HepG2 (cell line): ENCODE measurements around the gene GABARAPL2. TPM values are rescaled to one million over a fixed set of nuclear protein-coding genes. Genes with fewer than 3 reads are reported as not detected.
A peak's percentile ranks its signal among the peaks of the same experiment; 100 is the strongest.

ENCODE experiments used
- FOXJ3 ChIP-seq: sonication (generic); formaldehyde crosslinking; IDR thresholded peaks from 2 replicates; pipeline ENCODE4 v1.4.0; 2020; ENCODE audit warnings: missing genetic modification reagents, mild to moderate bottlenecking, borderline replicate concordance
- HIVEP1 ChIP-seq: sonication (generic); formaldehyde crosslinking; IDR thresholded peaks from 2 replicates; pipeline ENCODE4 v1.4.0; 2020; ENCODE audit warnings: mild to moderate bottlenecking, missing genetic modification reagents
- IKZF4 ChIP-seq: sonication (generic); formaldehyde crosslinking; IDR thresholded peaks from 2 replicates; pipeline ENCODE4 v1.5.1; 2020; ENCODE audit warnings: borderline replicate concordance, mild to moderate bottlenecking, low read depth, missing genetic modification reagents; ENCODE audit errors: not compliant biosample characterization
- KMT2A ChIP-seq: sonication (generic); formaldehyde crosslinking; IDR thresholded peaks from 2 replicates; pipeline ENCODE4 v1.4.0; 2020; ENCODE audit warnings: missing genetic modification reagents
- PITX1 ChIP-seq: sonication (generic); formaldehyde crosslinking; IDR thresholded peaks from 2 replicates; pipeline ENCODE4 v1.5.1; 2020; ENCODE audit warnings: mild to moderate bottlenecking, missing genetic modification reagents
- ZNF12 ChIP-seq: sonication (generic); formaldehyde crosslinking; IDR thresholded peaks from 2 replicates; pipeline ENCODE4 v1.5.0; 2020; ENCODE audit warnings: missing genetic modification reagents
- ZNF615 ChIP-seq: sonication (generic); formaldehyde crosslinking; IDR thresholded peaks from 2 replicates; pipeline ENCODE4 v1.5.0; 2020; ENCODE audit warnings: mild to moderate bottlenecking, missing genetic modification reagents, borderline replicate concordance
- ZNF773 ChIP-seq: sonication (generic); formaldehyde crosslinking; IDR thresholded peaks from 2 replicates; pipeline ENCODE4 v1.4.0; 2020; ENCODE audit warnings: missing genetic modification reagents, borderline replicate concordance
- ZNF839 ChIP-seq: sonication (generic); formaldehyde crosslinking; IDR thresholded peaks from 2 replicates; pipeline ENCODE4 v1.4.0; 2020; ENCODE audit warnings: missing genetic modification reagents, mild to moderate bottlenecking, borderline replicate concordance
- ZSCAN20 ChIP-seq: sonication (generic); formaldehyde crosslinking; IDR thresholded peaks from 2 replicates; pipeline ENCODE4 v1.4.0; 2020; ENCODE audit warnings: missing genetic modification reagents, mild to moderate bottlenecking, borderline replicate concordance
- polyA plus RNA-seq, 8 experiments: library from polyadenylated mRNA; depleted of rRNA in 3 of 8; stranded (reverse) in 7 of 8; unstranded in 1 of 8; fragments of >200 nt; fragmentation: Illumina TruSeq in 4 of 8; extraction: Trizol in 4 of 8; gene quantifications; 2 replicates each; pipeline versions ENCODE4 v1.2.1 to v1.2.3, GENCODE V29; 2011 to 2016; ENCODE audit warnings: low read depth in 4 of 8, missing spikeins in 1 of 8, mixed read lengths in 1 of 8; ENCODE audit not compliant: insufficient read depth in 1 of 8
- total RNA-seq, 5 experiments: library from RNA; depleted of rRNA; stranded (reverse); fragments of >200 nt; fragmentation: Illumina TruSeq; extraction: Trizol; gene quantifications; 2 replicates each; pipeline ENCODE4 v1.2.3, GENCODE V29; 2016; ENCODE audit warnings: low read depth in 1 of 5
- TF ChIP-seq, protein P1 (sequence below), 2 experiments: IDR thresholded peaks; 2 replicates each; pipeline ENCODE4 v1.6.1; 2011 to 2012; ENCODE audit warnings: low read length in 2 of 2, borderline replicate concordance in 1 of 2, low read depth in 1 of 2, mild to moderate bottlenecking in 1 of 2, moderate library complexity in 1 of 2
- TF ChIP-seq, protein P2 (sequence below): fragments of 450-650 bp; IDR thresholded peaks from 2 replicates; pipeline ENCODE4 v1.6.1; 2017
- TF ChIP-seq, protein P3 (sequence below): sonication (generic); formaldehyde crosslinking; IDR thresholded peaks from 2 replicates; pipeline ENCODE4 v1.9.0; 2021; ENCODE audit warnings: missing genetic modification reagents, borderline replicate concordance
- TF ChIP-seq, protein P4 (sequence below): sonication (generic); formaldehyde crosslinking; IDR thresholded peaks from 2 replicates; pipeline ENCODE4 v1.4.0; 2020; ENCODE audit warnings: mild to moderate bottlenecking, missing genetic modification reagents, borderline replicate concordance
- TF ChIP-seq, protein P5 (sequence below): sonication (generic); formaldehyde crosslinking; IDR thresholded peaks from 2 replicates; pipeline ENCODE4 v1.5.0; 2020; ENCODE audit warnings: missing genetic modification reagents, mild to moderate bottlenecking, borderline replicate concordance

GABARAPL2 gene
- total and polyA plus RNA-seq, 2 of the 13 experiments (the other 11 are each of a cell fraction or from before 2014, with no cell fraction given): 76.4 to 83.0 TPM

DNA sequence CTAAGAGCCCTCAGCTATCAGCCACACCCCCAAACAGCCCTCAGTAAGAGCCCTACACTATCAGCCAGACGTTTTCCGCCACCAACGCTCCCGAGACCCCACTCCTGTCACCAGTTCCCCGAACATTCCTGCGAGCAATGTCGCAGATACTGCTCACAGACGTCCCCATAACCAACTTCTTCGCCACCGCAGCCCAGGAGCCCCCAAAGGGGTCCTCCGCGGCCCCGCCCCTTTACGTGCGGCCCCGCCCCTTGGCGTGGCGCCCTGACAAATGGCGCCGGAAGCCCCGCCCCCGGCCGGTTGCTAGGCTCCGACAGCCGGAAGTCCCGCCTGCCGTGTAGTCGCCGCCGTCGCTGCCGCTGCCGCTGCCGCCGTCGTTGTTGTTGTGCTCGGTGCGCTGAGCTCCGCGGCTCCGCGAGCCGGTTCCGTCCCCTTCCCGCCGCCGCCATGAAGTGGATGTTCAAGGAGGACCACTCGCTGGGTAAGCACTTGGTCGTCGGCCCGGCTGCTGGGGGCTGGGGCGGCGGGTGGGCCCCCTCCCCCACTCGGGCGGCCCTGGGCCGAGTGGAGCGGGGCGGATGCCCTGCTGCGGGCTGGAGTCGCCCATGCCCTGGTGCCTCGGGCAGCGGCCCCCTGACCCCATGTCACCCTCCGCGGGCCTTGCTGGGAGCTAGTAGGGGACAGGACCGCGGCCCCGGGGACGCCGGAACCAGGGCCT, at the start of gene GABARAPL2 (continued):
- TF ChIP-seq, protein P1, sequence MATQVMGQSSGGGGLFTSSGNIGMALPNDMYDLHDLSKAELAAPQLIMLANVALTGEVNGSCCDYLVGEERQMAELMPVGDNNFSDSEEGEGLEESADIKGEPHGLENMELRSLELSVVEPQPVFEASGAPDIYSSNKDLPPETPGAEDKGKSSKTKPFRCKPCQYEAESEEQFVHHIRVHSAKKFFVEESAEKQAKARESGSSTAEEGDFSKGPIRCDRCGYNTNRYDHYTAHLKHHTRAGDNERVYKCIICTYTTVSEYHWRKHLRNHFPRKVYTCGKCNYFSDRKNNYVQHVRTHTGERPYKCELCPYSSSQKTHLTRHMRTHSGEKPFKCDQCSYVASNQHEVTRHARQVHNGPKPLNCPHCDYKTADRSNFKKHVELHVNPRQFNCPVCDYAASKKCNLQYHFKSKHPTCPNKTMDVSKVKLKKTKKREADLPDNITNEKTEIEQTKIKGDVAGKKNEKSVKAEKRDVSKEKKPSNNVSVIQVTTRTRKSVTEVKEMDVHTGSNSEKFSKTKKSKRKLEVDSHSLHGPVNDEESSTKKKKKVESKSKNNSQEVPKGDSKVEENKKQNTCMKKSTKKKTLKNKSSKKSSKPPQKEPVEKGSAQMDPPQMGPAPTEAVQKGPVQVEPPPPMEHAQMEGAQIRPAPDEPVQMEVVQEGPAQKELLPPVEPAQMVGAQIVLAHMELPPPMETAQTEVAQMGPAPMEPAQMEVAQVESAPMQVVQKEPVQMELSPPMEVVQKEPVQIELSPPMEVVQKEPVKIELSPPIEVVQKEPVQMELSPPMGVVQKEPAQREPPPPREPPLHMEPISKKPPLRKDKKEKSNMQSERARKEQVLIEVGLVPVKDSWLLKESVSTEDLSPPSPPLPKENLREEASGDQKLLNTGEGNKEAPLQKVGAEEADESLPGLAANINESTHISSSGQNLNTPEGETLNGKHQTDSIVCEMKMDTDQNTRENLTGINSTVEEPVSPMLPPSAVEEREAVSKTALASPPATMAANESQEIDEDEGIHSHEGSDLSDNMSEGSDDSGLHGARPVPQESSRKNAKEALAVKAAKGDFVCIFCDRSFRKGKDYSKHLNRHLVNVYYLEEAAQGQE (IDR thresholded peaks at IDR 0.05; ENCODE audit: borderline replicate concordance in 1 of 2, low read depth in 1 of 2, low read length in 2 of 2): no peak; a peak in 1 of 4 replicates
- TF ChIP-seq ZNF12 (CRISPR knock-in tag) (0 out of 2 replicates have a peak, but pooled peaks have one; percentile 57), HIVEP1 (CRISPR knock-in tag) (0 out of 2 replicates have a peak, but pooled peaks have one; percentile 5), IKZF4 (CRISPR knock-in tag) (no peak), FOXJ3 (CRISPR knock-in tag) (no peak; the same call in 1 of the 2 replicates), ZNF615 (CRISPR knock-in tag) (peak; percentile 49; the same call in 1 of the 2 replicates), PITX1 (CRISPR knock-in tag) (no peak), ZSCAN20 (peak; percentile 84; the same call in 1 of the 2 replicates), KMT2A (CRISPR knock-in tag) (peak; percentile 84), ZNF773 (CRISPR knock-in tag) (peak; percentile 16; the same call in 1 of the 2 replicates), ZNF839 (CRISPR knock-in tag) (no peak; the same call in 1 of the 2 replicates)
- TF ChIP-seq, protein P2, sequence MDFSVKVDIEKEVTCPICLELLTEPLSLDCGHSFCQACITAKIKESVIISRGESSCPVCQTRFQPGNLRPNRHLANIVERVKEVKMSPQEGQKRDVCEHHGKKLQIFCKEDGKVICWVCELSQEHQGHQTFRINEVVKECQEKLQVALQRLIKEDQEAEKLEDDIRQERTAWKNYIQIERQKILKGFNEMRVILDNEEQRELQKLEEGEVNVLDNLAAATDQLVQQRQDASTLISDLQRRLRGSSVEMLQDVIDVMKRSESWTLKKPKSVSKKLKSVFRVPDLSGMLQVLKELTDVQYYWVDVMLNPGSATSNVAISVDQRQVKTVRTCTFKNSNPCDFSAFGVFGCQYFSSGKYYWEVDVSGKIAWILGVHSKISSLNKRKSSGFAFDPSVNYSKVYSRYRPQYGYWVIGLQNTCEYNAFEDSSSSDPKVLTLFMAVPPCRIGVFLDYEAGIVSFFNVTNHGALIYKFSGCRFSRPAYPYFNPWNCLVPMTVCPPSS: no peak
- TF ChIP-seq, protein P3, sequence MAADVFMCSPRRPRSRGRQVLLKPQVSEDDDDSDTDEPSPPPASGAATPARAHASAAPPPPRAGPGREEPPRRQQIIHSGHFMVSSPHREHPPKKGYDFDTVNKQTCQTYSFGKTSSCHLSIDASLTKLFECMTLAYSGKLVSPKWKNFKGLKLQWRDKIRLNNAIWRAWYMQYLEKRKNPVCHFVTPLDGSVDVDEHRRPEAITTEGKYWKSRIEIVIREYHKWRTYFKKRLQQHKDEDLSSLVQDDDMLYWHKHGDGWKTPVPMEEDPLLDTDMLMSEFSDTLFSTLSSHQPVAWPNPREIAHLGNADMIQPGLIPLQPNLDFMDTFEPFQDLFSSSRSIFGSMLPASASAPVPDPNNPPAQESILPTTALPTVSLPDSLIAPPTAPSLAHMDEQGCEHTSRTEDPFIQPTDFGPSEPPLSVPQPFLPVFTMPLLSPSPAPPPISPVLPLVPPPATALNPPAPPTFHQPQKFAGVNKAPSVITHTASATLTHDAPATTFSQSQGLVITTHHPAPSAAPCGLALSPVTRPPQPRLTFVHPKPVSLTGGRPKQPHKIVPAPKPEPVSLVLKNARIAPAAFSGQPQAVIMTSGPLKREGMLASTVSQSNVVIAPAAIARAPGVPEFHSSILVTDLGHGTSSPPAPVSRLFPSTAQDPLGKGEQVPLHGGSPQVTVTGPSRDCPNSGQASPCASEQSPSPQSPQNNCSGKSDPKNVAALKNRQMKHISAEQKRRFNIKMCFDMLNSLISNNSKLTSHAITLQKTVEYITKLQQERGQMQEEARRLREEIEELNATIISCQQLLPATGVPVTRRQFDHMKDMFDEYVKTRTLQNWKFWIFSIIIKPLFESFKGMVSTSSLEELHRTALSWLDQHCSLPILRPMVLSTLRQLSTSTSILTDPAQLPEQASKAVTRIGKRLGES (CRISPR knock-in tag): no peak
- TF ChIP-seq, protein P4, sequence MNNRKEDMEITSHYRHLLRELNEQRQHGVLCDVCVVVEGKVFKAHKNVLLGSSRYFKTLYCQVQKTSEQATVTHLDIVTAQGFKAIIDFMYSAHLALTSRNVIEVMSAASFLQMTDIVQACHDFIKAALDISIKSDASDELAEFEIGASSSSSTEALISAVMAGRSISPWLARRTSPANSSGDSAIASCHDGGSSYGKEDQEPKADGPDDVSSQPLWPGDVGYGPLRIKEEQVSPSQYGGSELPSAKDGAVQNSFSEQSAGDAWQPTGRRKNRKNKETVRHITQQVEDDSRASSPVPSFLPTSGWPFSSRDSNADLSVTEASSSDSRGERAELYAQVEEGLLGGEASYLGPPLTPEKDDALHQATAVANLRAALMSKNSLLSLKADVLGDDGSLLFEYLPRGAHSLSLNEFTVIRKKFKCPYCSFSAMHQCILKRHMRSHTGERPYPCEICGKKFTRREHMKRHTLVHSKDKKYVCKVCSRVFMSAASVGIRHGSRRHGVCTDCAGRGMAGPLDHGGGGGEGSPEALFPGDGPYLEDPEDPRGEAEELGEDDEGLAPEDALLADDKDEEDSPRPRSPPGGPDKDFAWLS (CRISPR knock-in tag): no peak
- TF ChIP-seq, protein P5, sequence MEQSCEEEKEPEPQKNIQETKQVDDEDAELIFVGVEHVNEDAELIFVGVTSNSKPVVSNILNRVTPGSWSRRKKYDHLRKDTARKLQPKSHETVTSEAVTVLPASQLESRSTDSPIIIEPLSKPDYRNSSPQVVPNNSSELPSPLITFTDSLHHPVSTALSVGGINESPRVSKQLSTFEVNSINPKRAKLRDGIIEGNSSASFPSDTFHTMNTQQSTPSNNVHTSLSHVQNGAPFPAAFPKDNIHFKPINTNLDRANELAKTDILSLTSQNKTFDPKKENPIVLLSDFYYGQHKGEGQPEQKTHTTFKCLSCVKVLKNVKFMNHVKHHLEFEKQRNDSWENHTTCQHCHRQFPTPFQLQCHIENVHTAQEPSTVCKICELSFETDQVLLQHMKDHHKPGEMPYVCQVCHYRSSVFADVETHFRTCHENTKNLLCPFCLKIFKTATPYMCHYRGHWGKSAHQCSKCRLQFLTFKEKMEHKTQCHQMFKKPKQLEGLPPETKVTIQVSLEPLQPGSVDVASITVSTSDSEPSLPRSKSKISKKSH (CRISPR knock-in tag): no peak; the same call in 1 of the 2 replicates
